ES-I3 (cell line): Measurements from ENCODE around the gene KNL1.

Experiments used
- H3K36me3 ChIP-seq: 2 replicates; pipeline ENCODE4 v1.6.1; 2013; ENCODE audit warnings: mild to moderate bottlenecking, low read length, control low read depth, moderate library complexity; ENCODE audit not compliant: insufficient read depth
- H3K4me1 ChIP-seq: 2 replicates; pipeline ENCODE4 v1.6.1; 2013; ENCODE audit warnings: mild to moderate bottlenecking, control low read depth, low read length; ENCODE audit not compliant: insufficient read depth
- H3K9ac ChIP-seq: 2 replicates; pipeline ENCODE4 v1.6.1; 2013; ENCODE audit warnings: low read depth, mild to moderate bottlenecking, low read length, moderate library complexity
- H3K9me3 ChIP-seq: 2 replicates; pipeline ENCODE4 v1.6.1; 2013; ENCODE audit warnings: mild to moderate bottlenecking, low read length, moderate library complexity; ENCODE audit not compliant: control insufficient read depth, insufficient read depth

Gene KNL1

DNA sequence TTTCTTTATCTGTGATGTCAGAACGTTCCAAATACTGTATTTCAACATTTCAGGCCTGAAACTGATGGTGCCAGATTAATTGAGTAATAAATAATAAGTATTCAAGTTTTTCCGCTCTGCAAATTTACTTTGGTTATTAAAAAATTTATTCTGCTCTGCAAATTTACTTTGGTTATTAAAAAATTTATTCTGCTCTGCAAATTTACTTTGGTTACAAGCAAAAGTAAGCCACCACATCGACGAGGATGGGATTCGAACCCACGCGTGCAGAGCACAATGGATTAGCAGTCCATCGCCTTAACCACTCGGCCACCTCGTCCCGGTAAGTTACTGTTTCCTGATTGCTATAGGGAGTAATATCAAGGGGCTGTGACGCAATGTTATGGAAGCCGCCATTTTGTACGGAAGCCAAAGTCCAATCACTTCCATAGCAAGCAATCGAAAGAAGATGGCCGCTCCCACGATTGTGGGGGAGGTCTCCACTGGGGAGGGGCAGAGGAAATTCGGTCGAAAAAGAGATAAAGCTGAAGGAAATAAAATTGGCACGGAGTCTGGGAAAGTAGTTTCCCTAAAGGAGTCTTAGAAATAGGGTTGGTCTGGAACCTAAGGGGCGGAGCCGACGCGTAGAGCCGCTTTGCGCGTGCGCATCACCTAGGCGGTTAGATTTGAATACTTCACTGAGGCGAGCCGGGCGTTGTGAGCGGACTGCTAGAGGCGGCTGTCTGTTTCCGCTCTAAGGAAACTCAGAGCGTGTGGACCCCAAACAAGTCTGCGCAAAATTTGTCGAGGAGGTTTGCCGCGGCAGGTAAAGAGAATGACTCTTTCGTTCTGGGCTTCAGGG, at the start of gene KNL1:
Gene KNL1 (plus strand): TSS at position 662 of the 841 bp plus-strand sequence. CDS start 8,683 bp downstream, outside the sequence.
- H3K4me1 ChIP-seq: 0 out of 2 replicates have a peak, but pooled peaks cover 3% of the 10 kb centered on the region
- H3K9me3 ChIP-seq: no peaks in the 10 kb centered on the region
- peak within 1 kb of the TSS; percentile 99 for H3K9ac ChIP-seq
- H3K36me3 ChIP-seq: no peaks in the 10 kb centered on the region

DNA sequence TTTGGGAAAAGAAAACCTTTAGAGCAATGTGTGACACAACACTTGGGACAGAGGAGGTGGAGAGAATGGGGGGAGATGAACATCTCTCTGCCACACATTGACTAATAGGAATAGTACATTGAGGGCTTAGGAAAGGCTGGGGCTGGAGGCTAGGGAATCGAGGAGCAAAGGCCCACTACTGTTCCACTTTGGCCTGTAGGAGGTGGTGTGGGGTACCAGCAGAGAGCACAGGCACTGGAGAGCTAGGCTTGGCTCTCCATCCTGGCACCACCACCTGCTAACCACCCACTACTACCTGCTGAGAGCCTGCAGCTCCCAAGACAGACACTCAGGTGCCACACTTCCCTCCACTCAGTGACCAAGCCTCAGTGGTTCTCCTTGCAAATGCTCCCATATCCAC, 48.6 kb upstream of the KNL1 start:
- H3K4me1 ChIP-seq: no peaks in the 10 kb centered on the region
- H3K9me3 ChIP-seq: no peaks in the 10 kb centered on the region
- no peaks in the 10 kb centered on the region for H3K36me3 ChIP-seq
- H3K9ac ChIP-seq: no peak overlapping the region

GRCh38 chr15:40548610-40549009, 45.4 kb upstream of the KNL1 start:
- Histone ChIP-seq H3K4me1 (no peaks in the 10 kb centered on the region), H3K9ac (no peak overlapping the region)

GRCh38 chr15:40549894-40550293, 44.2 kb upstream of the KNL1 start:
- H3K36me3 ChIP-seq: no peaks in the 10 kb centered on the region
- H3K9me3 ChIP-seq: no peaks in the 10 kb centered on the region
- H3K4me1 ChIP-seq: peaks cover 10% of the 10 kb centered on the region
- no peak overlapping the region for H3K9ac ChIP-seq

More at GRCh38 chr15:40548610-40549009, 45.4 kb upstream of the KNL1 start:
- Histone ChIP-seq H3K36me3 (no peaks in the 10 kb centered on the region), H3K9me3 (no peaks in the 10 kb centered on the region)

DNA sequence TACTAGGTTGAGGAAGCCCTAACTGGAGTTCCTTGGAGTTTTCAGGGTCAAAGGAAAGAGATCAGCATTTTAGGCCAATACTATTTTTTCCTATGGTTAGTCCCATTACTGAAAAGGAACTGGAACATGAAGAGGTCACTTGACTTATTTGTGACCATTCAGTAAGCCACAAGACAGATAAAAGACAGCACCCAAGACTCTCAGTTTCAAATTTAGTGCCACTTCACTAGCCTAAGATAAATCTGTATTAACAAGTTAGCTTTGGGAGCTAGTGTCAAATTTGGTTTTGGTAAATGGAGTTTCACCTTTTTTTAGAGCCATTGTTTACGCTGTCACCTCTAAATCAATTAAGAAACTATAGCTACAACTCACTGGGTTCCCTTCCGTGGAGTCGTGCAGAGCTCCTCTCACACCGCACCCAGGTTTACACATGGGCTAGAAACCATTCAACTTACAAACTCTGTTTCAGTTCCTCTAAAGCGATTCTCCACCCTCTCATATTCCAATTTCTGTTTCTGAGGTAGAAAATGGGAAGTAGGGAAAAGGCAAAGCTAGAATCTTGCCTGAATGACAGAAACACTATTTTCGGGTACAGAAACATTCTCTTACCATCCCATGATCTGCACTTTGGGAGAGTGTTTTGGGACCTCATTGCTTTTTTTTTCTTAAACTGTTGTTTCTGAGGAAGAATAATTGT, 43.6 kb upstream of the KNL1 start:
- Histone ChIP-seq H3K4me1 (peaks cover 16% of the 10 kb centered on the region), H3K36me3 (no peaks in the 10 kb centered on the region), H3K9me3 (no peaks in the 10 kb centered on the region), H3K9ac (no peak overlapping the region)

DNA sequence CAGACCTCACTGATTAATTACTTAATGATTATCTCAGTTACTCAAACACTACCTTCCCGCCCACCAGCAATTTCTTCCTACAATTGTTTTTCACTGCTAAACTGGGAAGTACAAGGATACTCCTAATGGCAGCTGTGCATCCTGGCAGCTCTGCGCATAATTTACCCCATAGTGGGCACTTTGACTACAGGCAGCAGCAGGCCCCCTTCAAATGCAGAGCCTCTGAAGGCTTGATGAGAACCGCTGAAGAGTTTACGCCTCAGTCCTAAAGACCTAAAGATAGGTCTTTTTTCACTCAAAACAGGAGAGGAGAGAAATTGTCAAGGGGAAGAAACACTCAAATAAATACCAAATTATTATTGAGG, 39.9 kb upstream of the KNL1 start:
- Histone ChIP-seq H3K4me1 (peaks cover 21% of the 10 kb centered on the region), H3K9me3 (no peaks in the 10 kb centered on the region), H3K9ac (no peak overlapping the region), H3K36me3 (no peaks in the 10 kb centered on the region)

GRCh38 chr15:40555876-40556275, 38.2 kb upstream of the KNL1 start:
- Histone ChIP-seq H3K9me3 (no peaks in the 10 kb centered on the region), H3K4me1 (peaks cover 21% of the 10 kb centered on the region), H3K9ac (no peak overlapping the region), H3K36me3 (no peaks in the 10 kb centered on the region)

- H3K9ac ChIP-seq: no peak overlapping the region
- H3K9me3 ChIP-seq: no peaks in the 10 kb centered on the region
- peaks cover 18% of the 10 kb centered on the region for H3K4me1 ChIP-seq
- H3K36me3 ChIP-seq: no peaks in the 10 kb centered on the region
These were observed 34.9 kb upstream of the KNL1 start for GRCh38 chr15:40558952-40559742.

- Histone ChIP-seq H3K9me3 (no peaks in the 10 kb centered on the region), H3K4me1 (peaks cover 3% of the 10 kb centered on the region; the same call in 1 of the 2 replicates), H3K36me3 (no peaks in the 10 kb centered on the region), H3K9ac (no peak overlapping the region)
These were observed 31.4 kb upstream of the KNL1 start for GRCh38 chr15:40562691-40563090.

DNA sequence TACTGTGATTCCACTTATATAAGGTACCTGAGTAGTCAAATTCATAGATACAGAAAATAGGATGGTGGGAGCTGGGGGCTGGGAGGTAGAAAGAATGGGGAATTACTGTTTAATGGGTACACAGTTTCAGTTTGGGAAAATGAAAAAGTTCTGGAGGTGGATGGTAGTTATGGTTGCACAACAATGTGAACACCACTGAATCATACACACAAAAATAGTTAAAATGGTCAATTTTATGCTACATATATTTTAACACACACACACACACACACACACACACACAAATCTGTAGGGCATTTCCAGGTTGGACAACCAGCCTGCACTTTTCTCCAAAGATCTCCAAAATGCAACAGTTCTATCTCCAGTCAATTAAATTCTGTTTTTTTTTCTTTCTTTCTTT, 30.6 kb upstream of the KNL1 start:
- no peaks in the 10 kb centered on the region for H3K36me3 ChIP-seq
- H3K9me3 ChIP-seq: no peaks in the 10 kb centered on the region
- H3K9ac ChIP-seq: no peak overlapping the region
- H3K4me1 ChIP-seq: no peaks in the 10 kb centered on the region

GRCh38 chr15:40564591-40565332, 29.3 kb upstream of the KNL1 start, which contains the start of gene CCDC32:
Gene CCDC32 (minus strand): TSS chr15:40565042. CDS start chr15:40563015, 2,027 bp downstream.
- peak within 1 kb of the TSS; percentile 82 for H3K9ac ChIP-seq
- no peaks in the 10 kb centered on the region for H3K9me3 ChIP-seq
- H3K36me3 ChIP-seq: no peaks in the 10 kb centered on the region
- no peaks in the 10 kb centered on the region for H3K4me1 ChIP-seq

- H3K9ac ChIP-seq: peak overlapping the region; percentile 82; the same call in 1 of the 2 replicates
- H3K9me3 ChIP-seq: no peaks in the 10 kb centered on the region
- no peaks in the 10 kb centered on the region for H3K36me3 ChIP-seq
- peaks cover 5% of the 10 kb centered on the region; the same call in 1 of the 2 replicates for H3K4me1 ChIP-seq
These were observed 28.5 kb upstream of the KNL1 start for GRCh38 chr15:40565333-40566238.

- Histone ChIP-seq H3K9me3 (no peaks in the 10 kb centered on the region), H3K36me3 (no peaks in the 10 kb centered on the region; the same call in 1 of the 2 replicates), H3K4me1 (peaks cover 5% of the 10 kb centered on the region; the same call in 1 of the 2 replicates), H3K9ac (no peak overlapping the region)
These were observed 26.9 kb upstream of the KNL1 start for GRCh38 chr15:40567111-40567510.
